Measurements from ENCODE around the gene TOE1. TPM values are rescaled to one million over a fixed set of nuclear protein-coding genes. Genes with fewer than 3 reads are reported as not detected.

The TOE1 gene
- polyA plus RNA-seq, 1 donor from 2014 or later = 16.8 TPM

DNA sequence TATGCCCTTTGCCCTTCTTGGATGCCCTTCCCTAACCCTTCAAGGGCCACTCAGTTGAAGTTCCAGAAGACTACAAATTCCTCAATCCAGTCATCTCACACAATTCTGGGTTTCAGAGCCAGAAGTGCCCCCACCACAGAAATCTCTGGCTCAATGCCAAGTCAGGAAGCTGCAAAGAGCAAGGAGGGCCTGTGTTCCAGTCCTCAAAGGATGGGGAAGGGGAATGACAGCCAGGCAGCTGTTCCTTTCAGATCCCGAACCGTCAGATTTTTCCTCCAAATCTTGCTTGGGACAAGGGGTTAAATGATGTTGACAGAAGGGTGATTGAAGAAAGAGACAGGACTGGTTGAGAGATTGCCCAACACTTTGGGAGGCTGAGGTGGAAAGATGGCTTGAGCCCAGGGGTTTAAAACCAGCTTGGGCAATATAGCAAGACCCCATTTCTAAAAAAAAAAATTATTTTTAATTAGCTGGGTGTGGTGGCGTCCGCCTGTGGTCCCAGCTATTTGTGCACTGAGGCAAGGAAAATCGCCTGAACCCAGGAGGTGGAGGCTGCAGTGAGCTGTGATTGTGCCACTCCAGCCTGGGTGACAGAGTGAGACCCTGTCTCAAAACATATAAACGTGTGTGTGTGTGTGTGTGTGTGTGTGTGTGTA lies 14.0 kb upstream of the TOE1 start:
- H3K4me3 ChIP-seq (ENCODE audit: low read length) = no peak overlapping the region
- TF ChIP-seq EZH2 (IDR thresholded peaks at IDR 0.05; ENCODE audit: borderline replicate concordance, insufficient read depth, low read length, poor library complexity, severe bottlenecking) = no peak
- TF ChIP-seq POLR2AphosphoS5 (IDR thresholded peaks at IDR 0.05) = no peak
- no peak for TF ChIP-seq MXI1 (conservative IDR thresholded peaks at IDR 0.05; ENCODE audit: poor library complexity, severe bottlenecking)
- TF ChIP-seq TAF1 (IDR thresholded peaks at IDR 0.05; ENCODE audit: low read depth) = no peak
- TF ChIP-seq EP300 (conservative IDR thresholded peaks at IDR 0.05; ENCODE audit: poor library complexity, severe bottlenecking) = no peak
- no peak for TF ChIP-seq SMC3 (conservative IDR thresholded peaks at IDR 0.05; ENCODE audit: poor library complexity)
- TF ChIP-seq RAD21 (conservative IDR thresholded peaks at IDR 0.05) = no peak
- TF ChIP-seq, protein P1, sequence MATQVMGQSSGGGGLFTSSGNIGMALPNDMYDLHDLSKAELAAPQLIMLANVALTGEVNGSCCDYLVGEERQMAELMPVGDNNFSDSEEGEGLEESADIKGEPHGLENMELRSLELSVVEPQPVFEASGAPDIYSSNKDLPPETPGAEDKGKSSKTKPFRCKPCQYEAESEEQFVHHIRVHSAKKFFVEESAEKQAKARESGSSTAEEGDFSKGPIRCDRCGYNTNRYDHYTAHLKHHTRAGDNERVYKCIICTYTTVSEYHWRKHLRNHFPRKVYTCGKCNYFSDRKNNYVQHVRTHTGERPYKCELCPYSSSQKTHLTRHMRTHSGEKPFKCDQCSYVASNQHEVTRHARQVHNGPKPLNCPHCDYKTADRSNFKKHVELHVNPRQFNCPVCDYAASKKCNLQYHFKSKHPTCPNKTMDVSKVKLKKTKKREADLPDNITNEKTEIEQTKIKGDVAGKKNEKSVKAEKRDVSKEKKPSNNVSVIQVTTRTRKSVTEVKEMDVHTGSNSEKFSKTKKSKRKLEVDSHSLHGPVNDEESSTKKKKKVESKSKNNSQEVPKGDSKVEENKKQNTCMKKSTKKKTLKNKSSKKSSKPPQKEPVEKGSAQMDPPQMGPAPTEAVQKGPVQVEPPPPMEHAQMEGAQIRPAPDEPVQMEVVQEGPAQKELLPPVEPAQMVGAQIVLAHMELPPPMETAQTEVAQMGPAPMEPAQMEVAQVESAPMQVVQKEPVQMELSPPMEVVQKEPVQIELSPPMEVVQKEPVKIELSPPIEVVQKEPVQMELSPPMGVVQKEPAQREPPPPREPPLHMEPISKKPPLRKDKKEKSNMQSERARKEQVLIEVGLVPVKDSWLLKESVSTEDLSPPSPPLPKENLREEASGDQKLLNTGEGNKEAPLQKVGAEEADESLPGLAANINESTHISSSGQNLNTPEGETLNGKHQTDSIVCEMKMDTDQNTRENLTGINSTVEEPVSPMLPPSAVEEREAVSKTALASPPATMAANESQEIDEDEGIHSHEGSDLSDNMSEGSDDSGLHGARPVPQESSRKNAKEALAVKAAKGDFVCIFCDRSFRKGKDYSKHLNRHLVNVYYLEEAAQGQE (IDR thresholded peaks at IDR 0.05; ENCODE audit: borderline replicate concordance) = no peak
- TF ChIP-seq, protein P2, sequence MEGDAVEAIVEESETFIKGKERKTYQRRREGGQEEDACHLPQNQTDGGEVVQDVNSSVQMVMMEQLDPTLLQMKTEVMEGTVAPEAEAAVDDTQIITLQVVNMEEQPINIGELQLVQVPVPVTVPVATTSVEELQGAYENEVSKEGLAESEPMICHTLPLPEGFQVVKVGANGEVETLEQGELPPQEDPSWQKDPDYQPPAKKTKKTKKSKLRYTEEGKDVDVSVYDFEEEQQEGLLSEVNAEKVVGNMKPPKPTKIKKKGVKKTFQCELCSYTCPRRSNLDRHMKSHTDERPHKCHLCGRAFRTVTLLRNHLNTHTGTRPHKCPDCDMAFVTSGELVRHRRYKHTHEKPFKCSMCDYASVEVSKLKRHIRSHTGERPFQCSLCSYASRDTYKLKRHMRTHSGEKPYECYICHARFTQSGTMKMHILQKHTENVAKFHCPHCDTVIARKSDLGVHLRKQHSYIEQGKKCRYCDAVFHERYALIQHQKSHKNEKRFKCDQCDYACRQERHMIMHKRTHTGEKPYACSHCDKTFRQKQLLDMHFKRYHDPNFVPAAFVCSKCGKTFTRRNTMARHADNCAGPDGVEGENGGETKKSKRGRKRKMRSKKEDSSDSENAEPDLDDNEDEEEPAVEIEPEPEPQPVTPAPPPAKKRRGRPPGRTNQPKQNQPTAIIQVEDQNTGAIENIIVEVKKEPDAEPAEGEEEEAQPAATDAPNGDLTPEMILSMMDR (IDR thresholded peaks at IDR 0.05; ENCODE audit: poor library complexity, severe bottlenecking) = no peak
- no peak overlapping the region for H2AFZ ChIP-seq (ENCODE audit: low read depth, low read length)
- no peaks in the 10 kb centered on the region for H3K27me3 ChIP-seq (ENCODE audit: insufficient read depth, low read depth, low read length)
- no peaks in the 10 kb centered on the region for H4K20me1 ChIP-seq (ENCODE audit: insufficient read depth)
- H3K4me2 ChIP-seq (ENCODE audit: low read length) = no peak overlapping the region
- H3K9me2 ChIP-seq (ENCODE audit: insufficient read depth, low read length) = no peaks in the 10 kb centered on the region
- no peak overlapping the region for H3K9ac ChIP-seq (ENCODE audit: low read length)
- no peak overlapping the region for H3K27ac ChIP-seq (ENCODE audit: low read length)
- no peaks in the 10 kb centered on the region for H3K36me3 ChIP-seq (ENCODE audit: insufficient read depth, low read length)
- no peaks in the 10 kb centered on the region for H3F3A ChIP-seq (ENCODE audit: insufficient read depth, low read length, poor library complexity, severe bottlenecking)
- no peaks in the 10 kb centered on the region for H3K79me2 ChIP-seq (replicated peaks; ENCODE audit: insufficient read depth, low read length)
- H3K9me3 ChIP-seq (ENCODE audit: low read length) = no peaks in the 10 kb centered on the region

DNA sequence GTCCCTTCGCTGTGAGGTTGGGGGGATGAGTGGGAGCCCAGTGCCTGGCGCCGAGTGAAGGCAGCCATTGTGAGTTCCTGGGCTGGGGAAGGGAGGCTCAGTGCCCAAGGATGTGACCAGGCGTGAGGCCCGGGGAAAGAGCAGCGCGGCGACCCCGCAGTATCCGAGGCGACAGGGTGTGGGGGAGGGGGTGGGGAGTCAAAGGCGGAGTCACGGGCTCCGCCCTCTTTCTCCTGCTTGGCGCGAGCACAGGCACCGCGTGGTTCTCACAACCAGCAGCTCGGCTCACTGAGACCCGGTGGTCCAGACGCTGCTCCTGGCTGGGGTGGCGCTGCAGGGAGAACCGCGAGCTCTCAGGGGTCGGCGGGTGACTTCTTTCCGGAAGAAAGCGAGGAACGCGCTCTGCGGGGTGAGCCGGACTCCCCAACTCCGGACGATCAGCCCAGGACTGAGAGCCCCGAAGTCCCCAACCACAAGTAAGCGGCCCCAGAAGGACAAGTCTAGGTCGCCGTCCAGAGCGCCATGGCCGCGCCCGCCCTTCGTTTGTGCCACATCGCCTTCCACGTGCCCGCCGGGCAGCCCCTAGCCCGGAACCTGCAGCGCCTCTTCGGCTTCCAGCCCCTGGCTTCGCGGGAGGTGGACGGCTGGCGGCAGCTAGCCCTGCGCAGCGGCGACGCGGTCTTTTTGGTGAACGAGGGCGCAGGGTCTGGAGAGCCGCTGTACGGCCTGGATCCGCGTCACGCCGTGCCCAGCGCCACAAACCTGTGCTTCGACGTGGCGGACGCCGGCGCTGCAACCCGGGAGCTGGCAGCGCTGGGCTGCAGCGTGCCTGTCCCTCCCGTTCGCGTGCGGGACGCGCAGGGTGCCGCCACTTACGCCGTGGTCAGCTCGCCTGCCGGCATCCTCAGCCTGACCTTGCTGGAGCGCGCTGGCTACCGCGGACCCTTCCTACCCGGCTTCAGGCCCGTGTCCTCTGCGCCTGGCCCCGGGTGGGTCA lies 13.0 kb upstream of the TOE1 start, which contains the start of gene HPDL:
Gene HPDL (plus strand): TSS at position 269 of the 997 bp plus-strand sequence. CDS start 254 bp downstream, at position 523.
- H4K20me1 ChIP-seq (ENCODE audit: insufficient read depth) = no peaks in the 10 kb centered on the region
- no peak within 1 kb of the TSS for H3K27ac ChIP-seq (ENCODE audit: low read length)
- no peaks in the 10 kb centered on the region for H3K79me2 ChIP-seq (replicated peaks; ENCODE audit: insufficient read depth, low read length)
- no peaks in the 10 kb centered on the region for H3K27me3 ChIP-seq (ENCODE audit: insufficient read depth, low read depth, low read length)
- H3K9me3 ChIP-seq (ENCODE audit: low read length) = no peaks in the 10 kb centered on the region
- no peak within 1 kb of the TSS for H2AFZ ChIP-seq (ENCODE audit: low read depth, low read length)
- no peak for TF ChIP-seq MXI1 (conservative IDR thresholded peaks at IDR 0.05; ENCODE audit: poor library complexity, severe bottlenecking)
- TF ChIP-seq TAF1 (IDR thresholded peaks at IDR 0.05; ENCODE audit: low read depth) = no peak
- TF ChIP-seq EZH2 (IDR thresholded peaks at IDR 0.05; ENCODE audit: borderline replicate concordance, insufficient read depth, low read length, poor library complexity, severe bottlenecking) = no peak
- TF ChIP-seq SMC3 (conservative IDR thresholded peaks at IDR 0.05; ENCODE audit: poor library complexity) = no peak
- TF ChIP-seq, protein P2 (IDR thresholded peaks at IDR 0.05; ENCODE audit: poor library complexity, severe bottlenecking) = no peak
- TF ChIP-seq POLR2AphosphoS5 (IDR thresholded peaks at IDR 0.05) = no peak
- H3F3A ChIP-seq (ENCODE audit: insufficient read depth, low read length, poor library complexity, severe bottlenecking) = no peaks in the 10 kb centered on the region
- H3K4me3 ChIP-seq (ENCODE audit: low read length) = peak within 1 kb of the TSS; percentile 52
- no peaks in the 10 kb centered on the region for H3K9me2 ChIP-seq (ENCODE audit: insufficient read depth, low read length)
- H3K36me3 ChIP-seq (ENCODE audit: insufficient read depth, low read length) = no peaks in the 10 kb centered on the region
- H3K9ac ChIP-seq (ENCODE audit: low read length) = no peak within 1 kb of the TSS
- no peak within 1 kb of the TSS for H3K4me2 ChIP-seq (ENCODE audit: low read length)

Measured in neural cell (in vitro differentiated cells).